ENCODE measurements around the gene TSPAN18.

GRCh38 chr11:44832452-44832851 is 105.7 kb downstream of the TSPAN18 start:
- TF ChIP-seq CTCF (IDR thresholded peaks at IDR 0.05; ENCODE audit: low read length): no peak
- no peak for TF ChIP-seq EZH2 (optimal IDR thresholded peaks at IDR 0.05; ENCODE audit: low read depth, low read length)
- TF ChIP-seq EZH2phosphoT487 (IDR thresholded peaks at IDR 0.05; ENCODE audit: low read length): no peak
